Adrenal gland (tissue), 12 donors: ENCODE data around the gene NOL4L. TPM values are rescaled to one million over a fixed set of nuclear protein-coding genes. Genes with fewer than 3 reads are reported as not detected.

Experiments used
- DNase-seq, 7 donors: peaks; one replicate each; pipeline ENCODE4 v3.0.0-alpha.2; 2019 to 2020
- H3K27ac ChIP-seq, 5 donors: fragments of 200-600 bp; sonication (generic) in 4 of 5; 1 replicate in 3 of 5; 2 replicates in 2 of 5; pipeline versions ENCODE4 v1.5.1 to v1.8.0; 2016 to 2020; ENCODE audit warnings: mild to moderate bottlenecking in 1 of 5
- H3K27me3 ChIP-seq: fragments of 200-600 bp; 2 replicates; pipeline ENCODE4 v1.8.0; 2021
- H3K36me3 ChIP-seq, 2 donors: fragments of 200-600 bp; replicated peaks in 1 of 2; 1 replicate in 1 of 2; 2 replicates in 1 of 2; pipeline versions ENCODE4 v1.5.1 to v1.8.0; 2018 to 2022
- H3K4me1 ChIP-seq, 2 donors: fragments of 200-600 bp; replicated peaks in 1 of 2; 1 replicate in 1 of 2; 2 replicates in 1 of 2; pipeline versions ENCODE4 v1.5.1 to v1.8.0; 2018 to 2021
- H3K4me3 ChIP-seq, 4 donors: fragments of 200-600 bp; sonication (generic) in 3 of 4; one replicate each; pipeline ENCODE4 v1.5.1; 2016 to 2018
- H3K9me3 ChIP-seq, 3 donors: fragments of 200-600 bp; sonication (generic) in 1 of 3; replicated peaks in 1 of 3; 1 replicate in 2 of 3; 2 replicates in 1 of 3; pipeline versions ENCODE4 v1.5.1 to v1.8.0; 2016 to 2021
- POLR2A ChIP-seq, 2 donors: fragments of 450-650 bp; IDR thresholded peaks; one replicate each; pipeline ENCODE4 v1.6.1; 2017; ENCODE audit warnings: antibody characterized with exemption in 2 of 2, mild to moderate bottlenecking in 2 of 2, moderate library complexity in 1 of 2
- WGBS, 4 donors: extraction: QIAGEN DNeasy Blood & Tissue Kit in 2 of 4; methylation state at CpG; one replicate each; pipeline versions ENCODE4 v1.1.5 to v1.1.7; 2013 to 2017; 5-methylcytosine and 5-hydroxymethylcytosine counted together
- intact Hi-C, 2 donors: fragments of 100-400 bp; cut with DNase I; formaldehyde crosslinking; loops; one replicate each; pipeline versions ENCODE4 v1.14.1 to v1.15.0; 2022 to 2023
- polyA plus RNA-seq, 3 donors: library from polyadenylated mRNA; stranded (reverse); fragments of 200-250 nt in 2 of 3; fragments of 350-450 nt in 1 of 3; fragmentation: Illumina TruSeq in 1 of 3; extraction: RNeasy Lipid Tissue Mini Kit (QIAGEN cat#74804) in 1 of 3; gene quantifications; one replicate each; pipeline ENCODE4 v1.2.3, GENCODE V29; 2013 to 2014
- total RNA-seq, 9 donors: library from RNA; depleted of rRNA in 4 of 9; stranded (reverse); fragments of >200 nt in 4 of 9; fragments of 120-200 nt in 1 of 9; fragmentation: NEBNext Ultra II Directional in 1 of 9; extraction: Animal tissue kit (Norgen Biotek cat#: 25700) in 1 of 9; gene quantifications; one replicate each; pipeline versions ENCODE4 v1.1.0 to v1.2.4, GENCODE V29; 2013 to 2023
- TF ChIP-seq, protein P1 (sequence below), 6 experiments: fragments of 450-650 bp in 4 of 6; fragments of 200-600 bp in 2 of 6; sonication (generic) in 1 of 6; IDR thresholded peaks; 1 replicate in 5 of 6; 2 replicates in 1 of 6; pipeline versions ENCODE4 v1.5.1 to v1.8.0; 2016 to 2021; ENCODE audit warnings: antibody characterized with exemption in 6 of 6, mild to moderate bottlenecking in 2 of 6, moderate library complexity in 1 of 6
- donor health status: healthy with polysubstance abuse.
- donor health status: Bipolar disorder and iron deficiency.
- donor health status: DM: yes; HTN: yes; CAD: no.
- donor health status: DM: no; HTN: no; CAD: no.
- donor health status: DM: no; HTN: no; CAD: no.
- donor health status: DM: yes; HTN: yes; CAD: no.

NOL4L gene
- total and polyA plus RNA-seq, 12 donors = 6.4 to 30.4 (median 15.7) TPM

DNA sequence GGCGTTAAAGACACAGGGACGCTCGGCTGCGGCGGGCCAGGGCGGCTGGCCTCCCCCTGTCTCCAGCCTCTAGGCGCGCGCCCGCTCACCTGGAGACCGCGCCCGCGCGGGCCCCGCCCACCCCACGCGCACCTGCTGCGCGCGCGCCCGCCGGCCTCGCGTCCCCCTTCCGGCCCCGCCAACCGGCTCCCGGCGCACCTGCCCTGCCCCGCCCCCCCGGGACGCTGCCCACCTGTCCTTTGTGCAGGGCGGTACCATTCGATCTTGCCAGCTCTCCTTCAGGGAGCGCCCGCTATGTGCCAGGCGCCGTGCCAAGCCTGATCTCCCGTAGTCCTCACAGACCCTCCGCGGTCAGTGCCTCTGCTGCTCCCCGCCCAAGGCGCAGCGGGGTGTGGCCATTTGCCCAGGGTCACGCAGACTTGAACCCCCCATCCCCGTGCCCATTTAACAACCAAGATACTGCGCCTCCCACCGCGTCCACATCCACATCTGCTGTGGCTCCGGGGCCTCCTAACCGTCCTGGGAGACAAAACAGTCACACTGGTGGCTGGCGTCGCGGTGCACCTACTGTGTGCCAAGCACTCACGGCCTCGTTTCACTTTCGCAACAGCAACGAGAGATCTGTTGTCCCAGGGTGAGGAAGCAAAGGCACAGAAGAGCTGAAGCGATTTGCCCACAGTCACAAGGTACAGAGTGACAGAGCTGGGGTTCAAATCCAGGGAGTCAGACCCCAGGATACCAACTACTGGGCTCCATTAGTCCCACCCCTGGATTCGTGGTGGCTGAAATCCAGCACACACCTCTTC lies 48.1 kb downstream of the NOL4L start:
- WGBS, 4 donors = 5 to 40% (median 11%) methylated on average over 1 to 62 of the region's 62 CpGs
- TF ChIP-seq POLR2A (IDR thresholded peaks at IDR 0.05) = no peak
- TF ChIP-seq, protein P1, sequence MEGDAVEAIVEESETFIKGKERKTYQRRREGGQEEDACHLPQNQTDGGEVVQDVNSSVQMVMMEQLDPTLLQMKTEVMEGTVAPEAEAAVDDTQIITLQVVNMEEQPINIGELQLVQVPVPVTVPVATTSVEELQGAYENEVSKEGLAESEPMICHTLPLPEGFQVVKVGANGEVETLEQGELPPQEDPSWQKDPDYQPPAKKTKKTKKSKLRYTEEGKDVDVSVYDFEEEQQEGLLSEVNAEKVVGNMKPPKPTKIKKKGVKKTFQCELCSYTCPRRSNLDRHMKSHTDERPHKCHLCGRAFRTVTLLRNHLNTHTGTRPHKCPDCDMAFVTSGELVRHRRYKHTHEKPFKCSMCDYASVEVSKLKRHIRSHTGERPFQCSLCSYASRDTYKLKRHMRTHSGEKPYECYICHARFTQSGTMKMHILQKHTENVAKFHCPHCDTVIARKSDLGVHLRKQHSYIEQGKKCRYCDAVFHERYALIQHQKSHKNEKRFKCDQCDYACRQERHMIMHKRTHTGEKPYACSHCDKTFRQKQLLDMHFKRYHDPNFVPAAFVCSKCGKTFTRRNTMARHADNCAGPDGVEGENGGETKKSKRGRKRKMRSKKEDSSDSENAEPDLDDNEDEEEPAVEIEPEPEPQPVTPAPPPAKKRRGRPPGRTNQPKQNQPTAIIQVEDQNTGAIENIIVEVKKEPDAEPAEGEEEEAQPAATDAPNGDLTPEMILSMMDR (IDR thresholded peaks at IDR 0.05) = no peak
- no peaks in the 10 kb centered on the region for H3K27me3 ChIP-seq
- peak in 2 of 7 donors; percentile 42 to 46 for DNase-seq
- intact Hi-C loops = no loop called here
- H3K4me3 ChIP-seq = peak overlapping the region in 2 of 4 donors; percentile 13 to 67
- no peaks in the 10 kb centered on the region for H3K9me3 ChIP-seq
- peaks cover 0 to 28% of the 10 kb centered on the region in 2 donors for H3K4me1 ChIP-seq
- no peaks in the 10 kb centered on the region for H3K36me3 ChIP-seq
- H3K27ac ChIP-seq = peak overlapping the region in 1 of 5 donors; percentile 9

DNA sequence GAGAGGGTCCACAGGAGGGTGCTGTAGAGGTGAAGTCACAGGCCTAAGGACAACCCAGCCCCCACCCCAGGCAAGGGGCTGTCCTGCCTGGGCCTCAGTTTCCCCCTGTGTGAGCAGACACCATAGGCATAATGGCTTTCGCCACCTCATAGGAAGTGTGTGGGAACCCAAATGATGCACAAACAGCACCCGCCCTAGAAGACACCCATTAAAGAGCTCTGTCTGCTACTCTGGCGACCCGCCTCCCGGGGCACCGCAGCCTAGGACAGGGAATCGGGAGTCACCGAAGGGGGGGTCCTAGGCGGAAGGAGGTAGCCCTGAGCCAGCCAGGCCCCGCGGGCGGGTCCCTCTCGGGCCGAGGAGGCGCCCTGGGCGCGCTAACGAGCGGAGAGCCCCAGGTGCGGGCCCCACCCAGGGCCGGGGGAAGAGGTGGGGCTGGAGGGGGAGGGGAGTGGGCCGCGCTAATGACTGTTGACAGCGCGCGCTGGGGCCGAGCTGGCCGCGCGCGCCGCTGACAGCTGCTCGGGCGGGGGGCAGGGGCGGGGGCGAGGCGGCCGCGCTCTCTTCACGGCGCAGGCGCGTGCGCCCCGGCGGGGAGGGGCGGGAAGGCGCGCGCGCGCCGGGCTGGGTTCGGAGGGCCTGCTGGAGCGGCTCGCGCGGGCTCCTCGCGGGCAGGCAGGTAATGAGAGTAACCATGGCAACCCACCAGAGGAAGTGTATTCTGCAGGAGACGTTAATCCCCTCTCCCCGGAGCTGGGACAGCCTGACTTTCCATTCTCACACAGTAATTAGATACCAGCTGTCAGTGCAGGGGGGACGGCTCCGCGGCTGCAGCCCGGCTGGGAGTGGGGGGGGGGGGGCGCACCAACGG lies 48.9 kb downstream of the NOL4L start:
- intact Hi-C loops = no loop called here
- H3K27ac ChIP-seq = peak overlapping the region in 1 of 5 donors; percentile 60

DNA sequence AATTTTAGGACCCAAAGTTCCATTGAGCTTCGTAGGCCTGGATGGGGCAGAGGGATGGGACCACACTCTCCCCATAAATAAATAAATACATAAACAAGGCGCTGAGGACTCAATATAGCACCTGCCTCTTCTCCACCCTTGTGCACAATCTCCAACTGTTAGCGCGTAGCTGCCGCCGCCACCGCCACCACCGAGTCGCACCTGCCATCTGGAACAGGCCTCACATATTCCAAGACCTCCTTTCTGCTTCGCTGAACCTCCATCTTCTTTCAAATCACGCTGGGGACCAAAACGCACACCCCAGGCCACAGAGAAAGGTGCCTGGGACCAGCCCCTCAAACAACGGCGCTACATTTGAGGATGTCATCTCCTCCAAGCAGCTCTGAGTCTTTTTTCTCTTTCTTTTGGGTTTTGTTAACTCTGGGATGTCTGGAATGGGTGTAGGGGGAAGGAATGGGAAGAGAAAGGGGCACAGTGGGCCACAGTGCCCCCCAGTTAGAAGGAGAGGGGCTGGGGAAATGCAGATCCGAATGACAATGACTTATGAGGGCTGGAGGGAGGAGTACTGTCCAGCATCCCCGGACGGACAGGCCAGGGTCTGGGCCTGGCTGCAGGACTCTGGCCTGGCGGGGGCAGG lies 49.7 kb downstream of the NOL4L start:
- no peaks in the 10 kb centered on the region for H3K27me3 ChIP-seq
- no peaks in the 10 kb centered on the region for H3K9me3 ChIP-seq
- H3K27ac ChIP-seq = peak overlapping the region in 1 of 5 donors; percentile 60
- H3K36me3 ChIP-seq = no peaks in the 10 kb centered on the region
- WGBS, 4 donors = 72 to 81% (median 77%) methylated on average over 17 to 18 of the region's 18 CpGs
- intact Hi-C loops = no loop called here
- no peak for TF ChIP-seq POLR2A (IDR thresholded peaks at IDR 0.05)
- TF ChIP-seq, protein P1 (IDR thresholded peaks at IDR 0.05) = no peak
- no peak for DNase-seq
- H3K4me1 ChIP-seq = peaks cover 0 to 28% of the 10 kb centered on the region in 2 donors
- no peak overlapping the region for H3K4me3 ChIP-seq

More for the DNA sequence above, 48.9 kb downstream of the NOL4L start:
- H3K4me1 ChIP-seq = peaks cover 0 to 28% of the 10 kb centered on the region in 2 donors
- H3K36me3 ChIP-seq = no peaks in the 10 kb centered on the region
- 0 to 10% (median 3%) methylated on average over 7 to 68 of the region's 68 CpGs for WGBS, 4 donors
- no peaks in the 10 kb centered on the region for H3K27me3 ChIP-seq
- no peaks in the 10 kb centered on the region for H3K9me3 ChIP-seq
- H3K4me3 ChIP-seq = peak overlapping the region in 2 of 4 donors; percentile 13 to 67
- TF ChIP-seq, protein P1 (IDR thresholded peaks at IDR 0.05) = no peak
- no peak for TF ChIP-seq POLR2A (IDR thresholded peaks at IDR 0.05)
- peak in 2 of 7 donors; percentile 42 to 51 for DNase-seq
